ENCODE results near the gene ZNF280C.

- TF ChIP-seq CTCF (IDR thresholded peaks at IDR 0.05 in 4 of 5, conservative IDR thresholded peaks at IDR 0.05 in 1 of 5) (no peak), POLR2A (IDR thresholded peaks at IDR 0.05) (no peak)
Observed at GRCh38 chrX:130165181-130165702, 103.5 kb downstream of the ZNF280C start.

All from gastrocnemius medialis (tissue), 4 donors.